Osteoblast (primary cell): ENCODE results near the gene SUN2. TPM values are rescaled to one million over a fixed set of nuclear protein-coding genes. Genes with fewer than 3 reads are reported as not detected.
A peak's percentile ranks its signal among the peaks of the same experiment; 100 is the strongest.

Experiments
- DNase-seq: peaks from one replicate; pipeline ENCODE4 v3.0.0; 2011; ENCODE audit warnings: low spot score, mixed read lengths; ENCODE audit not compliant: insufficient read length; ENCODE audit errors: missing footprints
- H2AFZ ChIP-seq: 2 replicates; pipeline ENCODE4 v1.6.0; 2011; ENCODE audit warnings: mild to moderate bottlenecking, low read length
- H3K27ac ChIP-seq: 2 replicates; pipeline ENCODE4 v1.5.1; 2011; ENCODE audit warnings: mild to moderate bottlenecking, low read depth, low read length, moderate library complexity
- H3K27me3 ChIP-seq: 2 replicates; pipeline ENCODE4 v1.6.0; 2012; ENCODE audit warnings: mild to moderate bottlenecking, control low read depth, inconsistent platforms, low read length, moderate library complexity; ENCODE audit not compliant: insufficient read depth
- H3K36me3 ChIP-seq: 2 replicates; pipeline ENCODE4 v1.5.1; 2011; ENCODE audit warnings: mild to moderate bottlenecking, low read length, control low read depth, moderate library complexity; ENCODE audit not compliant: insufficient read depth
- H3K4me1 ChIP-seq: 2 replicates; pipeline ENCODE4 v1.5.1; 2011; ENCODE audit warnings: mild to moderate bottlenecking, low read length, control low read depth, moderate library complexity; ENCODE audit not compliant: insufficient read depth
- H3K4me2 ChIP-seq: 2 replicates; pipeline ENCODE4 v1.6.0; 2011; ENCODE audit warnings: mild to moderate bottlenecking, low read length; ENCODE audit not compliant: insufficient read depth
- H3K4me3 ChIP-seq: fragments of 200-600 bp; sonication (generic); 3 replicates; pipeline ENCODE4 v1.5.1; 2012; ENCODE audit warnings: mild to moderate bottlenecking, low read length, inconsistent platforms; ENCODE audit not compliant: insufficient read depth
- H3K79me2 ChIP-seq: 2 replicates; pipeline ENCODE4 v1.6.0; 2012; ENCODE audit warnings: mild to moderate bottlenecking, low read length, control low read depth, inconsistent platforms; ENCODE audit not compliant: insufficient read depth
- H3K9me3 ChIP-seq: 2 replicates; pipeline ENCODE4 v1.5.1; 2011; ENCODE audit warnings: low read depth, low read length, control low read depth
- H4K20me1 ChIP-seq: 2 replicates; pipeline ENCODE4 v1.6.0; 2012; ENCODE audit warnings: mild to moderate bottlenecking, low read length, control low read depth; ENCODE audit not compliant: insufficient read depth
- CTCF ChIP-seq: IDR thresholded peaks from 2 replicates; pipeline ENCODE4 v1.5.1; 2011; ENCODE audit warnings: mild to moderate bottlenecking, low read depth, low read length, moderate library complexity; ENCODE audit errors: extremely low read depth
- total RNA-seq: library from RNA; depleted of rRNA; stranded (reverse); fragments of >200 nt; gene quantifications from 2 replicates; pipeline ENCODE4 v1.2.3, GENCODE V29; 2012

The SUN2 gene
- total RNA-seq, 1 donor: 105 TPM

GRCh38 chr22:38725900-38726655, 29.7 kb downstream of the SUN2 start:
- no peak overlapping the region for H3K27ac ChIP-seq
- DNase-seq: no peak
- H3K4me2 ChIP-seq: no peak overlapping the region
- peaks cover 98% of the 10 kb centered on the region for H3K36me3 ChIP-seq
- H3K79me2 ChIP-seq: peaks cover 3% of the 10 kb centered on the region
- H3K4me1 ChIP-seq: no peaks in the 10 kb centered on the region
- H3K4me3 ChIP-seq: no peak overlapping the region
- H3K9me3 ChIP-seq: no peaks in the 10 kb centered on the region
- no peaks in the 10 kb centered on the region for H3K27me3 ChIP-seq
- no peak for TF ChIP-seq CTCF
- no peak overlapping the region for H2AFZ ChIP-seq
- H4K20me1 ChIP-seq: peaks cover 15% of the 10 kb centered on the region

GRCh38 chr22:38724926-38725571, 30.7 kb downstream of the SUN2 start:
- TF ChIP-seq CTCF: peak; percentile 69
- H3K79me2 ChIP-seq: peaks cover 10% of the 10 kb centered on the region
- DNase-seq: peak; percentile 87
- peaks cover 15% of the 10 kb centered on the region for H4K20me1 ChIP-seq
- H3K4me3 ChIP-seq: no peak overlapping the region
- no peak overlapping the region for H2AFZ ChIP-seq
- H3K27me3 ChIP-seq: no peaks in the 10 kb centered on the region
- no peaks in the 10 kb centered on the region for H3K9me3 ChIP-seq
- no peaks in the 10 kb centered on the region for H3K4me1 ChIP-seq
- H3K4me2 ChIP-seq: no peak overlapping the region
- H3K27ac ChIP-seq: no peak overlapping the region
- H3K36me3 ChIP-seq: peaks cover 94% of the 10 kb centered on the region

- Histone ChIP-seq H3K4me3 (no peak overlapping the region), H3K9me3 (no peaks in the 10 kb centered on the region), H3K4me2 (no peak overlapping the region), H4K20me1 (peaks cover 15% of the 10 kb centered on the region), H3K36me3 (peaks cover 86% of the 10 kb centered on the region), H2AFZ (no peak overlapping the region), H3K27me3 (no peaks in the 10 kb centered on the region), H3K4me1 (no peaks in the 10 kb centered on the region), H3K79me2 (peaks cover 13% of the 10 kb centered on the region), H3K27ac (no peak overlapping the region)
- DNase-seq: no peak
- TF ChIP-seq CTCF: no peak
These were observed 31.6 kb downstream of the SUN2 start for GRCh38 chr22:38724176-38724575.

- Histone ChIP-seq H3K27ac (no peak overlapping the region), H3K4me3 (no peak overlapping the region), H3K4me1 (peaks cover 13% of the 10 kb centered on the region), H4K20me1 (peaks cover 15% of the 10 kb centered on the region), H3K36me3 (peaks cover 67% of the 10 kb centered on the region), H3K79me2 (peaks cover 24% of the 10 kb centered on the region), H3K4me2 (no peak overlapping the region), H3K9me3 (no peaks in the 10 kb centered on the region), H3K27me3 (no peaks in the 10 kb centered on the region), H2AFZ (no peak overlapping the region)
- DNase-seq: no peak
- no peak for TF ChIP-seq CTCF
These were observed 34.2 kb downstream of the SUN2 start for GRCh38 chr22:38721551-38721950.
